AG09309 (cell line): ENCODE measurements around the gene MID1.

Experiments
- DNase-seq: peaks from one replicate; pipeline ENCODE4 v3.0.0-alpha.2; 2010; ENCODE audit warnings: low read depth
- H3K4me3 ChIP-seq: 2 replicates; pipeline ENCODE4 v1.5.1; 2011; ENCODE audit warnings: mild to moderate bottlenecking, low read depth, low read length, moderate library complexity; ENCODE audit not compliant: control insufficient read depth
- CTCF ChIP-seq: IDR thresholded peaks from 2 replicates; pipeline ENCODE4 v1.5.1; 2011; ENCODE audit warnings: mild to moderate bottlenecking, low read depth, low read length, inconsistent platforms; ENCODE audit not compliant: insufficient read depth, control insufficient read depth; ENCODE audit errors: missing control alignments

Gene MID1

GRCh38 chrX:10622197-10622596 is 1.8 kb upstream of the MID1 start:
- no peak for DNase-seq
- TF ChIP-seq CTCF: no peak
- no peak overlapping the region for H3K4me3 ChIP-seq

GRCh38 chrX:10619425-10620046 is 849 bp downstream of the MID1 start:
- TF ChIP-seq CTCF: no peak
- peak overlapping the region; percentile 68 for H3K4me3 ChIP-seq
- no peak for DNase-seq

GRCh38 chrX:10618961-10619360 is 1.4 kb downstream of the MID1 start:
- peak overlapping the region; percentile 68 for H3K4me3 ChIP-seq
- no peak for DNase-seq
- no peak for TF ChIP-seq CTCF

GRCh38 chrX:10617999-10618351 is 2.4 kb downstream of the MID1 start:
- no peak for DNase-seq
- H3K4me3 ChIP-seq: peak overlapping the region; percentile 68
- TF ChIP-seq CTCF: no peak

GRCh38 chrX:10617186-10617998 is 3.0 kb downstream of the MID1 start:
- no peak for TF ChIP-seq CTCF
- DNase-seq: no peak
- H3K4me3 ChIP-seq: peak overlapping the region; percentile 68; the same call in 1 of the 2 replicates

- DNase-seq: no peak
- no peak overlapping the region for H3K4me3 ChIP-seq
- TF ChIP-seq CTCF: peak; percentile 58
These were observed 4.2 kb downstream of the MID1 start for GRCh38 chrX:10615931-10616774.
